ENCODE data around the gene NDST3. TPM values are rescaled to one million over a fixed set of nuclear protein-coding genes. Genes with fewer than 3 reads are reported as not detected.

NDST3 gene
- total and polyA plus RNA-seq, 2 of the 13 experiments (the other 11 are each of a cell fraction or from before 2014, with no cell fraction given), result not detected

DNA sequence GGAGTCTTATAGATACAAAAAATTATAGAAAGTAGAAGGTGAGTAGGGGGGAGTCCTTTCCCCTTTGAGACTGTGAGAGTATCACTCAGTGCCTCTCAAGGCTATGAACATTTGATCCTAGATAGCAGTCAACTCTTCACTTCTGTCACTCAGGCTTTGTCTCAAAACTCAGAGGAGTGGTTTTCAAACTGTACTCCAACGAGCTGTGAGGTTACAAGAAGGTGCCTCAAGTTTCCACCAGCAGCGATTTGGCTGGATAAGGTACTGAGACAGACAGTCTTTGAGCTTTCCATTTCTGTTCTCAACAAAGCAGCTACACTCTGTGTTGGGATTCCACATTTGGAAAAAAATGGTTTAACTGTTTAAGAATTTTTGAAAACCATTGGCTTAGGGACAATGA is 48.0 kb upstream of the NDST3 start:
- POLR2A ChIA-PET, result no interaction called here
- ATAC-seq (no peak), DNase-seq (ENCODE audit: low spot score) (no peak), FAIRE-seq (no peak)
- H3K79me2 ChIP-seq (ENCODE audit: insufficient read depth, low read length), result no peaks in the 10 kb centered on the region
- no peaks in the 10 kb centered on the region for H3K4me1 ChIP-seq (ENCODE audit: insufficient read depth, low read length)
- H3K36me3 ChIP-seq (replicated peaks in 1 of 2; ENCODE audit: control insufficient read depth in 1 of 2, insufficient read depth in 2 of 2, low read length in 2 of 2), result no peaks in the 10 kb centered on the region
- CTCF ChIA-PET (ENCODE audit: low intra/inter-chr PET ratio, low total read pairs), result no interaction called here
- no peak overlapping the region for H3K4me3 ChIP-seq (replicated peaks in 1 of 3; ENCODE audit: insufficient read depth in 1 of 3, low read depth in 2 of 3, low read length in 3 of 3)
- TF ChIP-seq, protein P1, sequence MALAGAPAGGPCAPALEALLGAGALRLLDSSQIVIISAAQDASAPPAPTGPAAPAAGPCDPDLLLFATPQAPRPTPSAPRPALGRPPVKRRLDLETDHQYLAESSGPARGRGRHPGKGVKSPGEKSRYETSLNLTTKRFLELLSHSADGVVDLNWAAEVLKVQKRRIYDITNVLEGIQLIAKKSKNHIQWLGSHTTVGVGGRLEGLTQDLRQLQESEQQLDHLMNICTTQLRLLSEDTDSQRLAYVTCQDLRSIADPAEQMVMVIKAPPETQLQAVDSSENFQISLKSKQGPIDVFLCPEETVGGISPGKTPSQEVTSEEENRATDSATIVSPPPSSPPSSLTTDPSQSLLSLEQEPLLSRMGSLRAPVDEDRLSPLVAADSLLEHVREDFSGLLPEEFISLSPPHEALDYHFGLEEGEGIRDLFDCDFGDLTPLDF (CRISPR knock-in tag; IDR thresholded peaks at IDR 0.05), result no peak
- TF ChIP-seq, protein P2, sequence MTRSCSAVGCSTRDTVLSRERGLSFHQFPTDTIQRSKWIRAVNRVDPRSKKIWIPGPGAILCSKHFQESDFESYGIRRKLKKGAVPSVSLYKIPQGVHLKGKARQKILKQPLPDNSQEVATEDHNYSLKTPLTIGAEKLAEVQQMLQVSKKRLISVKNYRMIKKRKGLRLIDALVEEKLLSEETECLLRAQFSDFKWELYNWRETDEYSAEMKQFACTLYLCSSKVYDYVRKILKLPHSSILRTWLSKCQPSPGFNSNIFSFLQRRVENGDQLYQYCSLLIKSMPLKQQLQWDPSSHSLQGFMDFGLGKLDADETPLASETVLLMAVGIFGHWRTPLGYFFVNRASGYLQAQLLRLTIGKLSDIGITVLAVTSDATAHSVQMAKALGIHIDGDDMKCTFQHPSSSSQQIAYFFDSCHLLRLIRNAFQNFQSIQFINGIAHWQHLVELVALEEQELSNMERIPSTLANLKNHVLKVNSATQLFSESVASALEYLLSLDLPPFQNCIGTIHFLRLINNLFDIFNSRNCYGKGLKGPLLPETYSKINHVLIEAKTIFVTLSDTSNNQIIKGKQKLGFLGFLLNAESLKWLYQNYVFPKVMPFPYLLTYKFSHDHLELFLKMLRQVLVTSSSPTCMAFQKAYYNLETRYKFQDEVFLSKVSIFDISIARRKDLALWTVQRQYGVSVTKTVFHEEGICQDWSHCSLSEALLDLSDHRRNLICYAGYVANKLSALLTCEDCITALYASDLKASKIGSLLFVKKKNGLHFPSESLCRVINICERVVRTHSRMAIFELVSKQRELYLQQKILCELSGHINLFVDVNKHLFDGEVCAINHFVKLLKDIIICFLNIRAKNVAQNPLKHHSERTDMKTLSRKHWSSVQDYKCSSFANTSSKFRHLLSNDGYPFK (CRISPR knock-in tag; IDR thresholded peaks at IDR 0.05; ENCODE audit: borderline replicate concordance), result no peak
- TF ChIP-seq ZNF251 (CRISPR knock-in tag; IDR thresholded peaks at IDR 0.05) (no peak), NFRKB (IDR thresholded peaks at IDR 0.05) (no peak), GLI4 (CRISPR knock-in tag; IDR thresholded peaks at IDR 0.05; ENCODE audit: borderline replicate concordance) (no peak), SALL1 (CRISPR knock-in tag; IDR thresholded peaks at IDR 0.05) (no peak), ZNF10 (CRISPR knock-in tag; IDR thresholded peaks at IDR 0.05; ENCODE audit: borderline replicate concordance, low read depth) (no peak), ZNF616 (CRISPR knock-in tag; IDR thresholded peaks at IDR 0.05; ENCODE audit: low read depth) (no peak), RORA (CRISPR knock-in tag; IDR thresholded peaks at IDR 0.05) (no peak), ZNF776 (CRISPR knock-in tag; IDR thresholded peaks at IDR 0.05) (no peak), GABPB1 (CRISPR knock-in tag; IDR thresholded peaks at IDR 0.05) (no peak), ZC3H4 (CRISPR knock-in tag; IDR thresholded peaks at IDR 0.05; ENCODE audit: borderline replicate concordance) (no peak), ZC3H13 (CRISPR knock-in tag; IDR thresholded peaks at IDR 0.05) (no peak), ZNF230 (CRISPR knock-in tag; IDR thresholded peaks at IDR 0.05) (no peak), SNAPC2 (CRISPR knock-in tag; IDR thresholded peaks at IDR 0.05) (no peak), MTA3 (CRISPR knock-in tag; IDR thresholded peaks at IDR 0.05) (no peak)
- TF ChIP-seq, protein P3, sequence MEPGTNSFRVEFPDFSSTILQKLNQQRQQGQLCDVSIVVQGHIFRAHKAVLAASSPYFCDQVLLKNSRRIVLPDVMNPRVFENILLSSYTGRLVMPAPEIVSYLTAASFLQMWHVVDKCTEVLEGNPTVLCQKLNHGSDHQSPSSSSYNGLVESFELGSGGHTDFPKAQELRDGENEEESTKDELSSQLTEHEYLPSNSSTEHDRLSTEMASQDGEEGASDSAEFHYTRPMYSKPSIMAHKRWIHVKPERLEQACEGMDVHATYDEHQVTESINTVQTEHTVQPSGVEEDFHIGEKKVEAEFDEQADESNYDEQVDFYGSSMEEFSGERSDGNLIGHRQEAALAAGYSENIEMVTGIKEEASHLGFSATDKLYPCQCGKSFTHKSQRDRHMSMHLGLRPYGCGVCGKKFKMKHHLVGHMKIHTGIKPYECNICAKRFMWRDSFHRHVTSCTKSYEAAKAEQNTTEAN (CRISPR knock-in tag; conservative IDR thresholded peaks at IDR 0.05), result no peak
- TF ChIP-seq, protein P4, sequence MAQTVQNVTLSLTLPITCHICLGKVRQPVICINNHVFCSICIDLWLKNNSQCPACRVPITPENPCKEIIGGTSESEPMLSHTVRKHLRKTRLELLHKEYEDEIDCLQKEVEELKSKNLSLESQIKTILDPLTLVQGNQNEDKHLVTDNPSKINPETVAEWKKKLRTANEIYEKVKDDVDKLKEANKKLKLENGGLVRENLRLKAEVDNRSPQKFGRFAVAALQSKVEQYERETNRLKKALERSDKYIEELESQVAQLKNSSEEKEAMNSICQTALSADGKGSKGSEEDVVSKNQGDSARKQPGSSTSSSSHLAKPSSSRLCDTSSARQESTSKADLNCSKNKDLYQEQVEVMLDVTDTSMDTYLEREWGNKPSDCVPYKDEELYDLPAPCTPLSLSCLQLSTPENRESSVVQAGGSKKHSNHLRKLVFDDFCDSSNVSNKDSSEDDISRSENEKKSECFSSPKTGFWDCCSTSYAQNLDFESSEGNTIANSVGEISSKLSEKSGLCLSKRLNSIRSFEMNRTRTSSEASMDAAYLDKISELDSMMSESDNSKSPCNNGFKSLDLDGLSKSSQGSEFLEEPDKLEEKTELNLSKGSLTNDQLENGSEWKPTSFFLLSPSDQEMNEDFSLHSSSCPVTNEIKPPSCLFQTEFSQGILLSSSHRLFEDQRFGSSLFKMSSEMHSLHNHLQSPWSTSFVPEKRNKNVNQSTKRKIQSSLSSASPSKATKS (CRISPR knock-in tag; IDR thresholded peaks at IDR 0.05), result no peak
- no TSS peak for BruUV-seq (replicated peaks)
- H3K27ac ChIP-seq (ENCODE audit: extremely low read length, insufficient read depth, low read length), result no peak overlapping the region
- H3K9ac ChIP-seq (ENCODE audit: insufficient read depth, low read depth, low read length), result no peak overlapping the region
- no peak overlapping the region for H3K4me2 ChIP-seq (ENCODE audit: low read depth, low read length)
- no peaks in the 10 kb centered on the region for H3K27me3 ChIP-seq (ENCODE audit: control insufficient read depth in 1 of 2, insufficient read depth in 2 of 2, low read length in 2 of 2)
- intact Hi-C loops (cut with micrococcal nuclease; ENCODE audit: unreplicated experiment) (no loop called here), in situ Hi-C loops (cut with HindIII; ENCODE audit: extremely low pct_ligation_motif_present, low pct_unique_long_range_greater_than_20kb) (no loop called here)
- H2AFZ ChIP-seq (ENCODE audit: low read length), result no peak overlapping the region
- 5% methylated on average over 2 of the region's 2 CpGs for WGBS (ENCODE audit: low lambda C conversion rate)
- H3K9me3 ChIP-seq (ENCODE audit: low read length), result no peaks in the 10 kb centered on the region
- no peaks in the 10 kb centered on the region for H4K20me1 ChIP-seq (ENCODE audit: insufficient read depth, low read length)
